Measurements from ENCODE around the gene SYNDIG1. TPM values are rescaled to one million over a fixed set of nuclear protein-coding genes. Genes with fewer than 3 reads are reported as not detected.

Gene SYNDIG1
- total RNA-seq, 1 experiment from 2014 or later, result 5.4 TPM

GRCh38 chr20:24629668-24630067 lies 160.2 kb downstream of the SYNDIG1 start:
- Histone ChIP-seq H4K5ac (ENCODE audit: insufficient read length, low read depth, low read length) (no peak overlapping the region), H2BK20ac (ENCODE audit: low read depth, low read length, poor library complexity, severe bottlenecking) (no peak overlapping the region), H3K79me1 (ENCODE audit: insufficient read depth, low read depth, low read length, poor library complexity, severe bottlenecking) (no peaks in the 10 kb centered on the region), H3K4me2 (ENCODE audit: insufficient read depth, insufficient read length, low read length) (no peak overlapping the region), H3K18ac (ENCODE audit: insufficient read length, low read depth, low read length) (no peak overlapping the region), H2BK5ac (ENCODE audit: insufficient read length, low read length) (peak overlapping the region; percentile 8), H3K4me1 (ENCODE audit: insufficient read depth, low read length) (no peaks in the 10 kb centered on the region; the same call in 1 of the 2 replicates), H3K9me3 (ENCODE audit: control insufficient read depth, low read depth, low read length) (no peaks in the 10 kb centered on the region), H3K27ac (ENCODE audit: insufficient read length, low read depth, low read length) (no peak overlapping the region), H3K56ac (ENCODE audit: insufficient read length, low read depth, low read length) (no peak overlapping the region), H3K14ac (ENCODE audit: insufficient read depth, low read length) (no peak overlapping the region; the same call in 1 of the 2 replicates), H2AK5ac (ENCODE audit: insufficient read length, low read length) (no peak overlapping the region), H3K4ac (ENCODE audit: low read depth, low read length) (no peak overlapping the region), H4K91ac (ENCODE audit: insufficient read length, low read depth, low read length) (no peak overlapping the region), H3K23me2 (ENCODE audit: insufficient read length, low read depth, low read length, poor library complexity, severe bottlenecking) (no peaks in the 10 kb centered on the region), H2AFZ (ENCODE audit: low read length) (no peak overlapping the region), H3K23ac (ENCODE audit: insufficient read length, low read depth, low read length) (no peak overlapping the region), H3K79me2 (ENCODE audit: insufficient read depth, low read length) (no peaks in the 10 kb centered on the region), H3K9ac (ENCODE audit: extremely low read depth, insufficient read length, low read length) (no peak overlapping the region), H2BK15ac (ENCODE audit: low read depth, low read length) (no peak overlapping the region), H3K27me3 (ENCODE audit: insufficient read depth, low read length) (no peaks in the 10 kb centered on the region), H2BK120ac (ENCODE audit: low read depth, low read length, poor library complexity, severe bottlenecking) (no peak overlapping the region), H2BK12ac (ENCODE audit: insufficient read length, low read depth, low read length) (no peak overlapping the region), H4K8ac (replicated peaks; ENCODE audit: insufficient read length, low read depth, low read length) (no peak overlapping the region), H3T11ph (ENCODE audit: low read length) (no peak overlapping the region), H4K20me1 (ENCODE audit: control insufficient read depth, insufficient read depth, insufficient read length) (no peaks in the 10 kb centered on the region)
- Mint-ChIP-seq H3K9me3 (peaks cover 11 to 15% of the 10 kb centered on the region in 2 experiments), H3K4me1 (peaks cover 26% of the 10 kb centered on the region in 2 experiments), H3K27me3 (ENCODE audit: low read depth) (no peaks in the 10 kb centered on the region), H3K4me3 (no peak overlapping the region), H3K27ac (no peak overlapping the region), H3K36me3 (ENCODE audit: insufficient read depth in 1 of 3, low read depth in 3 of 3) (peaks cover 3 to 15% (median 7%) of the 10 kb centered on the region in 3 experiments; a peak in 6 of 7 replicates)
- TF ChIP-seq CTCF (conservative IDR thresholded peaks at IDR 0.05), result no peak
- no CpG with 5 or more reads among the region's 3 CpGs for whole genome bisulfite sequencing (ENCODE audit: extremely low coverage, insufficient read length, low lambda C conversion rate)
- DNase-seq, result no peak
